Muscle of arm (tissue), 12 donors: ENCODE measurements around the gene PRKRA. TPM values are rescaled to one million over a fixed set of nuclear protein-coding genes. Genes with fewer than 3 reads are reported as not detected.
"Not testable (repeated sequence)": the region's sequence is repeated elsewhere in the genome, so short reads cannot be mapped to it uniquely, and the experiment has no call there.

ENCODE experiments used
- DNase-seq: peaks from one replicate; pipeline ENCODE4 v3.0.0-alpha.2; 2013
- polyA plus RNA-seq, 12 donors: library from polyadenylated mRNA; unstranded; fragments of 120-200 nt; gene quantifications; one replicate each; pipeline ENCODE4 v1.2.1, GENCODE V29; 2013; ENCODE audit not compliant: insufficient read length in 12 of 12

The PRKRA gene
- polyA plus RNA-seq, 12 donors: 33.4 to 70.9 (median 57.5) TPM; not detected in 1

DNA sequence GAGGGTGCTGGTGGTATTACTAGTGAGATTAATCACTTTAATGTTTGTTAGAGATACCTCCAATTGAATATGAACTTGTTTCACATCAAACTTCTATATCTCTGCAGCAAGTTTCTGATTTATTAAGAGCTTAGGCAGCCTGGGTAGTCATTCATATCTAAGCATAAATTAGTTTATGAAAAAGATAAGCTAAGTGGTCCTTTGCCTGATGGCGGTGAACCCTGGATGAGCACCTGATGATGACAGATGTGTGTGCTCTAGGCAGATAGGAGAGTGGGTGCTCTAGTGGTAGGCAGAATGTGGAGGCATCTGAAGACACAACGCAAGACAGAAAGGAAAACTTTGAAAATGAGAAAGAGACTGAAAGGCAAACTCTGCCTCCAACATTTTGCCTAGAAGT lies 22.4 kb upstream of the PRKRA start:
- DNase-seq: no peak

DNA sequence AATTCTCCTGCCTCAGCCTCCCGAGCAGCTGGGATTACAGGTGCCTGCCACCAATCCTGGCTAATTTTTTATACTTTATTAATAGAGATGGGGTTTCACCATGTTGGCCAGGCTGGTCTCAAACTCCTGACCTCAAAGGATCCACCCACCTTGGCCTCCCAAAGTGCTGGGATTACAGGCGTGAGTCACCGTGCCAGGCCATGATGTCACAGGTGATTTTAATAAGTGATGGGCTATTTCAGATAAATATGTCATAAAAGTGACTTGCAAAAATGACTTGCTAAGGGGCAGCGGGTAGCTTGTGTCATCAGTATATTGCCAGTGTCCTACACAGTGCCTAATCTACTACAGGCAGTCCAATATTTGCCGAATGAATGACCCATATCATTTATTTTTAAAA lies 20.3 kb upstream of the PRKRA start:
- not testable (repeated sequence) for DNase-seq

DNA sequence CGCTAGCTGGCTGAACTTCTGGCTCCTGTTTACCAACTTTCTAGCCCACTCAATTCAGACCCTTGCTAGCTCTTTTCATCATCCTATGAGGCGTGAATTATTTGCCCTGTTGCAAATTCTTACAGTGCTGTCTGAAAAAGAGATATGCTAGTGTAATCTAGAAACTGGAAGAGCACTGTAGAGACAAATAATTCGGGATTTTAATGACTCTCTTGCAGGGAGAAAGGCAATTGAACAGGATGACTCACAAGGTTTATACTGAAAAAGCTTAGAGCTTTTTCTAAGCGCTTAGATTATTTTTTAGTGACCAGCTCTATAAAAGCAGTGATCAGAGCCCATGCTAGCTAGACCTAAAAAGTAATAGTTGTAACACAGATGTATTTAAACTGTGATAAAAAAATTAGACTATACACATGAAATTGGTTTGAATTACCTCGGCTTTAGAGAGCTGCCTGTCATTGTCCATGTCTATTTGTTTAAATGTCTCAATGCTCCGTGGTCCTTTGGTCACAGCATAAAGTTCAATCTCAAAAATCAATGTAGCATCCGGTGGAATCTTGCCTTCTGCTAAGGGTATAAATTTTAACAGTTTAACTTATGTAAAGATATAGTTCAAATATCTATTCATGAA lies 18.4 kb upstream of the PRKRA start:
- DNase-seq: no peak

DNA sequence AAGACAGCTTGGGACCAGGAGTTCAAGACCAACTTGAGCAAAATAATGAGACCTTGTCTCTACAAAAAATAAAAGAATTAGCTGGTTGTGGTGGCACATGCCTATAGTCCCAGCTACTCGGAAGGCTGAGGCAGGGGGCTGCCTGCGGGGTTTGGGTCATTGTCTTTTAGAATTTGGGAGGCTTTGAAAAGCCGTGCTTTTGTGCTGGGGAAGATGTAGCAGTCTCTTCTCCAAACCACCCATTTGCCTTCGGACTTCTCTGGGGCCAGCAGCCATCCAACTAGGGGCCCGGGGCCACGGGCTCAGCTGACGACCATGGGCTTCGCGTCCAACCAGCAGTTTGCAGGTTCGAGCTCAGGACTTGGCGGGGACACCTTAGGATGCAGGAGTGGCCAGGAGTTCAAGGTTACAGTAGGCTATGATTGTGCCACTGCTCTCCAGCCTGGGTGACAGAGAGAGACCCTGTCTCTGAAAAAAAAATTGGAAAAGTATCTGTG lies 6.5 kb upstream of the PRKRA start:
- no peak for DNase-seq

DNA sequence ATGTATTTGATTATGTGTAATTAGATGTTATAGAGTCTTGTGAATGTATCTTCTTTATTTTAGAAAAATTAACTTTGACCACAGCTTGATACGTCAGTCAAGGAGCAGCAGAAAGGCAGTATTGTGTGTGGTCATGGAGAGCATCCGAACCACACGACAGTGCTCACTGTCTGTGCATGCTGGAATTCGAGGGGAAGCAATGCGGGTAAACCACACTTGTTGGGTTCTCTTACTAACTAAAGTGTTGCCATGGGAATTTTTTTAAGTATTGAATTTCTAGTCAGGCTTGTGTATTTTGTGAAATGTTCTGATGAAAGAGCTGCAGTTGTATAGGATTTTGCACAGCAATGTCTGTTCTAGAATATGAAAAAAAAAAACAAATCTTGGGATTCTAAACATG lies 5.0 kb upstream of the PRKRA start:
- no peak for DNase-seq

DNA sequence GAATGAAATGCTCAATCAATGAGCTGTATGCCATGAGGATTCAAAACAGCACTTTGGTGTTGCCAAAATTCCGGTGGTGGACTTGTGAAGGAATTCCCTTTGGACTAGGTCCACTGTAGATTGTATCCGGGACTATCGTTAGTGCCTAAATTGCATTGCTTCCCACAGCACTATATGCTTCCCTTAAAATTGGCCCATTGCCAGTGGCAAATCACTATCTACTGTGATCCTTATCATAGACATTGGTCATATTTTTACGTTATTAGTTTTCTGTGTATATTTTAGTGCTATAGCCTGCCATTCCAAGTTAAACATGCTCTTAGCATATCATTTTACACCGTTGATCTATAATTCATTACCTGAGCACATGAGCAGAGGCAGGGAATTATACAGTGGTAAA lies 1.9 kb upstream of the PRKRA start:
- DNase-seq: no peak

DNA sequence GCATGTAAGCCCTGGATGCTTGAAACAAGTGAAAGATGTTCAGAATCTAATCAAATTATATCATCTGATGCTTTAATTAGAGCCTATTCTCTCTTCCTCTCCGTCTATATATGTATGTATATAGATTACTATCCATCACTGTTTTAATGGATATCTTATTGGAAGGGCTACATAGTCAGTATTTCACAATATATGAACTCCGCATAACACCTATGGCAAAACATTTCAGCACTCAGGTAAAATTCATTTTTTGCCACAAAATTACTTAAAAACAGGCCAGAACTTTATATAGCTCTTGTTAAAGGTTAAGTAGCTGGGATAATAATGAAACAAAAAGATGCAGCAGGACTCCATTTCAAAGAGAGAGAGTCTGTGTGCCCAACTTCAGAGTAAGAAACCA lies 1.4 kb upstream of the PRKRA start:
- no peak for DNase-seq

DNA sequence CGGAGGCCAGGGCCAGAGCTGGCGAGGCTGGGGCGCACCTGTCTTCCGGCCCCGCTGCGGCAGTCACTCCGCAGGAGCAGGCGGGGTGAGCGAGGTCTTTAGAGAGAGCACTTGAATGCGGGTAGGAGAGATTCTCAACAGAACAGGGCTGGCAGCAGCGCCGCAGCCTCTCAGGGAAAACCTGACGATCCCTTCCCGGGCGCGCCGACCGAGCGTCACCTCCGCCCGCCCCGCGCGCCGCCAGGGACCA lies 526 bp downstream of the PRKRA start:
- no peak for DNase-seq

DNA sequence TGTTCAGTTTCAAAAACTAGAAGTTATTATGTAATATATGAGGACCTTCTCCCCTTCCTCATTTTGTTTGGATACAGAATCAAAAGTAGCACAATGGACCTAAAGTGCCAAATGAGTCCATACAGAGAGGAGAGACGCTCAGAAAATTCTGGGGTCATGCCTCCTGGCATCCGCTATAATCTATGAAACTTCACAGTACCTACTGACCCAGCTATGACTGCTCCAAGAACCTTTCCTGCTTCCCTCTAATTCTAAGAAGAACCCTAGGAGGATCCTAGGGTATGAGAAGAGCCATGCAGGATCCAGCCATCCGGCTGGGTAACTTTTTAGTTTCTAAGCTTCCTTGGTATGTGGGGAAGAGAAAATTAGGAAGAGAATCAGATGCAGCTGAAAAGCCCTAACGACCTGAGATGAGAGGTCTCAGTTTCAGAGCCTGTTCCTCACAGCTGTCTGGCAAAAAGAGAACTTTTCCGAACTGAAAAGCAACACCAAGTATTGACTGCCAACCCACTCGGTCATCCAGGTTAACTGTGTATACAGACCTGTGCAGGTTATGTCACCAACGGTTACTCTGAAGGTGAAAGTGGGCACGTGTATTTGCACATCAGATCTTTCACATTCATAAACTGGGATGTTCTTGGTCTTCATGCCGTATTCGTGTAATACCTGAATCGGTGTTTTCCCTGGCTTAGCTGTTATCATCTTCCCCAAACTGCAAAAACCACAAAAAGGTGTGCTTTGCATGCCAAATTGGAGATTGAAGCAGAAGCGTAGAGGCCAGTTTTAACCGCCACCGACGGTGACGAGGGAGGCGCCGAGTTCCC lies 1.1 kb downstream of the PRKRA start:
- peak; percentile 51 for DNase-seq

DNA sequence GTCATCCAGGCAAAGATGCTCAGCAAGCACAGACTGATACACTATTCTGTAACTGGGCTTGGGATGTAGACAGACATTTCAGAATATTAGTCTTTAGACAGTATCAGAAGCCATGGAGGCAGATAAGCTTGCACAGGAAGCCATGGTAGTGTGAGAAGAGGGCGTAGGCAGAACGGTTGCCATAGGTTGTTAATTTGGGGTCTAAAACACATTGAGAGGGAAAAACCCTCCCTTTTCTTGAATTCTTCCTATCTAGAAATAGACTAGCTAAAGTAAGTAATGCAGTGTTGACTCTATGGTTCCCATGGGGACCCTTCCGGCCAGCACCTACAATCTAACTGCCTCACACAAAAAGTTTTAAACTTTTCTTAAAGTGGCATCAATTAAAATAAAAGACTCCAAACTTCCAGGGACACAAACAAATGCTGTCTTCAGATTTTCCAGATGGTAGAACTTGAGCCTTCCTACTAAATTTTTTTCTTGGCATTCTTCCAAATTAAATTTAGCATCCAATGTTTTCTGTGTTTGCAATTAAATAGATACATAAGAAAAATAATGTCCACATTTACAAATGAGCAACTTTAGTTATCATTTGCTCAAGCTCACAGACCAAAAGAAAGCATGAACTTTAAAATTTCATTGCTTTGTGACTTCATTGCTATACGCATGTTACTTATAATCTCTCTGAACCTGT lies 1.9 kb downstream of the PRKRA start:
- no peak for DNase-seq

DNA sequence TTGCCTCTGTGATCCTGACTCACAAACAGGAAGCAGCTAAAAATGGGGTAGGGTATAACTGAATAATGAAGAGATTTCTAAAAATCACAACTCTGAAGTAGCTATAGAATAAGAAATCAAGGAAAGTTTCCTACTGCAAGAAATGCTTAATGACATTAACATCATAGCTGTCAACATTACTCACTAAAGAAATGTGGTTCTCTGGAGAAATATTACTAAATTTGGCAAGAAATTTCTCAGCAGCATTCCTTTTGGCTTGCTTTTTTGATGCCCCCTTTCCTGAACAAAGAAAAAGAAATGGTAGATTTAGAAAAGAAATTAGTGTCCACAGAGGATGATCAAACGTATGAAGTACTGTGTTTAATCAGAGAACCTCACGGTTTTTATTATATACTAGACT lies 9.5 kb downstream of the PRKRA start:
- DNase-seq: no peak

DNA sequence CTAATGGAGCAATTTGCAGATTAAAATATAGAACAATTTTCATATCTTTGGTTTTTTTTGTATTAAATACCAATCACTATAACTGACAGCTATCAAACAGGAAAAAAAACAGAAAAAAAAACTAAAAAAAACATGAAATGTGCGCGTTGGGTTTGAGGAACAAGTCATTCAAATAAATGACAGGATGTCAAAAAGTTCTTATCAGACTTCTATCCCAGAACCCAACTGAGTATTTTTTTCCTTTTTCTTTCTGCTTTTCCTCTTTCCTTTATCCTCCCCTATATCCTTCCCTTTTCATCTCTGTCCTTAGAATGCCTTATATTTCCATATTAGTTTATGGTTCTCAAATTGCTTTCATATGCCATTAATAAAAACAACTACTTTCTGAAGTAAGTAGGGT lies 14.3 kb downstream of the PRKRA start:
- no peak for DNase-seq

DNA sequence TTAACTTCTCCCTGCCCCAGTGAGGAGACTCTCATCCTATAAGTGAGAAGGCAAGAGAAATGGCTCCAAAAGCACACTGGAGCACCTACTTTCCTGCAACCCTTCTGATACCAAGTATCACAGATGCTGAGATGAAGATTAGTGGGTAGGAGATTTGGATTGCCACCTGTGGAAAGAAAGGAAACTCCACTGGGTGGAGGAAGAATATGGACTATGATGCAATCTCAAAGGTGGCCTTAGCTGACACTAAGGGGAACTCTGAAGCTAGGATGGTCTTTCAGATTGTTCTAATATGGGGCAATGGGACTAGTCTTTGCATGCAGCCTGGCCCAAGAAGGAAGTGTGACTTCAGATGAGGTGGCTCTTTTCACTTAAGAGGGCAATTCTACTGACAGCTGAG lies 21.6 kb downstream of the PRKRA start:
- DNase-seq: no peak

DNA sequence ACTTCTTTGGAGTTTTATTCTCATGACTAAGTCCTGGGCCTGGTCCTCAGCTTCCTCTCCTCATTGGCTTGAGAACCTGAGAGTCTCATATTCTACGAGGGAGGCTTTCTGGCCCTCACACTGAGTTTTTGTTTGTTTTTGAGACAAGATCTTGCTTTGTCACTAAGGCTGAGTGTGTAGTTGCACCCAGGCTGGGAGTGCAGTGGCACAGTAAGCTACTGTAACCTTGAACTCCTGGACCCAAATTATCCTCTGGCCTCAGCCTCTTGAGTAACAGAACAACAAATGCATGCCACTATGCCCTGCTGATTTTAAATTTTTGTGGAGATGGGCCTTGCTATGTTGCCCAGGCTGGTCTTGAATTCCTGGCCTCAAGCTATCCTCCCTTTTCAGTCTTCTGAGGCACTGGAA lies 22.6 kb downstream of the PRKRA start:
- DNase-seq: no peak

DNA sequence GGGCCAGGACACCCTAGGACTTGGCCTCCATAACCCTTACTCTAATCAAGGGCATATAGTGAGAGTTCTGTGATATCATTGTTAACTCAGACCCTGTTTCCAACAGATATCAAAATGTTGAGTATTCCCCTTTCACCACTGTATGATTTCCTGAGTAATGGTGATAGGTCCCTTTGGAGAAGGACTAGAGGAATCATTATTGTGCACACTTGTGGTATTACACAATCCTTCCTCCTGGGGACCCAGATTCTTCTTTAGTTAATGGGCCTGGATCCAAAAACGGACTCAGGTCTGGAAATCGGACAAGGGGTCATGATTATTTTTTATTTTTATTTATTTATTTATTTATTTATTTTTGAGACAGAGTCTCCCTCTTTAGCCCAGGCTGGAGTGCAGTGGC lies 23.5 kb downstream of the PRKRA start:
- no peak for DNase-seq

DNA sequence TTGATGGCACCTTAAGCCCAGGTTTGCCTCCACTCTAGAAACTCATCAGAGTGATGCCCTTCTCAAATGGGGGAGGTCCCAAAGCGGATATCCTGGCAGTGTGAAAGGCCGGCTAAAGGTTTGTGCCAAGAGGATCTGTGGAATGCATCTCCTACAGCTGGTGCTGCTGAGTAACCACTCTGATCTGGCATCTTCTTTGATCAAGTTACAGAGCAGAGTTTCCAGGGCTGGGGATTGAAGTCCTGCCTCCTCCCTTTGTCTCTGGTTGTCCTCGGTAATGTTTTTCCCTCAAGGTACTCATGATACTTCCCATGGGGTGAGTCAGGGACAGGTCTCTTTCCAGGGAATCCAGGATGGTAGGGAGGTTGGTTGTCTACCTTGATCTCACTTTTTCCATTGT lies 24.6 kb downstream of the PRKRA start:
- DNase-seq: no peak

DNA sequence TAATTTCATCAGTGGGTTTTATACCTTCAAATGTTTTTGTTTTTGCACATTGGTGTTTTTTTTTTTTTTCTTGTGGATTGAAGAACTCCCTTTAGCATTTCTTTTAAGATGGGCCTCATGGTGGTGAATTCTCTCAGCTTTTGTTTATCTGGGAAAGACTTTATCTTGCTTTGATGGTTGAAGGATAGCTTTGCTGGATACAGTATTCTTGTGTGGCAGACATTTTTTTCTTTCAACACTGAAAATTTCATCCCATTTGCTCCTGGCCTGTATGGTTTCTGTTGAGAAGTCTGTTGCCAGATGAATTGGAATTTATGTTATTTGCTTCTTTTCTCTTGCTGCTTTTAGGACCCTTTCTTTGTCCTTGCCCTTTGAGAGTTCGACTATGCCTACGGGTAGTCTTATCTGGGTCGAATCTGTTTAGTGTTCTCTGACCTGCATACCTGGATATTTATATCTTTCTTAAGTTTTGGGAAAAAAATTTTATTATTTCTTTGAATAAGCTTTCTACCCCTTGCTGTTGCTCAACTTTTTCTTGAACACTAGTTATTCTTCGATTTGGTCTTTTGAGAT lies 25.6 kb downstream of the PRKRA start:
- no peak for DNase-seq

DNA sequence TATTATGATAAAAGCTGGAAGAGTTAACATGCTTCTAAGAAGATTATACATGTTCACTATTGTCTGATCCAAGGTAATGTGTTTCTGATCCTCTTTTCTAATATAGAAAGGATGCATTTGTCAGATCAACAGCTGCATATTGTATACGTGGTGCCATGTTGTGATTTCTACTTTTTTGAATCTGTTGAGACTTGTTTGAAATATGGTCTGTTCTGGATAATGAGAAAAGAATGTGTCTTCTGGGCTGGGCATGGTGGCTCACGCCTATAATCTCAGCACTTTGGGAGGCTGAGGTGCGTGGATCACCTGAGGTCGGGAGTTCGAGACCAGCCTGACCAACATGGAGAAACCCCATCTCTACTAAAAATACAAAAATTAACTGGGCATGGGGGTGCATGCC lies 27.2 kb downstream of the PRKRA start:
- DNase-seq: not testable (repeated sequence)

DNA sequence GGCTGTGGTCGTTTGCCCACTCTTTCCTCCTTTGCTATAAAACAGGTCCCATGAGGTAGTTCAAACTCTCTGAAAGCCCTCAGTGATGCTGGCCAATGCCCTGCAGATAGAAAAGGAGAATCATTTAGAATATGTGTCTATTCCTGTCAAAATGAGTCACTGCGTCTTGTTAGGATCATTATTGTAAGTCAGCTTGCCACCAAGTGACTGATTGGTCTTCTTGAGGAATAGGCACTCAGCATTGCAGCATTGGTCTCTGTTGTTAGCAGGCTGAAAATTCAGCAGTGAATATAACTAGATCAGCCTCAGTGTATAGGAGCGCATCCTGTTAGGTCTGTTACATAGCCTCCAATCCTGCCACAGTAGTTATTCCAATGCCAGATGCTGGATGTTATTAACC lies 28.9 kb downstream of the PRKRA start:
- DNase-seq: no peak

DNA sequence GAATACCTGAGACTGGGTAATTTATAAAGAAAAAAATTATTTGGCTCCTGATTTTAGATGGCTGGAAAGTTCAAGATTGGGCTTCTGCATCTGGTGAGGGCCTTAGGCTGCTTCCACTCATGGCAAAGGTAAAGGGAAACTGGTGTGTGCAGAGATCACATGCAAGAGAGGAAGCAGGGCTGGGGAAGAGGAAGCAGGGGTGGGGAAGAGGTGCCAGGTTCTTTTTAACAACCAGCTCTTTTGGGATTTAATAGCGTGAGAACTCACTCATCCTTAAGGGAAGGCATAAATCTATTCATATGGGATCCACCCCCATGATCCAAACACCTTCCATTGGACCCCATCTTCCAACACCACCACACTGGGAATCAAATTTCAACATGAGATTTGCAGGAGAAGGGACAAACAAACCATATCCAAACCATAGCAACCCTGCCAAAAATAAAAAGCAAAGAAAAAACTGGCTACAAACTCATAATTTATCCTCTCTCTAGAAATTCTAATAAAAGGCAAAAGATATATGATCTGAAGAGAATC lies 30.4 kb downstream of the PRKRA start:
- DNase-seq: no peak

DNA sequence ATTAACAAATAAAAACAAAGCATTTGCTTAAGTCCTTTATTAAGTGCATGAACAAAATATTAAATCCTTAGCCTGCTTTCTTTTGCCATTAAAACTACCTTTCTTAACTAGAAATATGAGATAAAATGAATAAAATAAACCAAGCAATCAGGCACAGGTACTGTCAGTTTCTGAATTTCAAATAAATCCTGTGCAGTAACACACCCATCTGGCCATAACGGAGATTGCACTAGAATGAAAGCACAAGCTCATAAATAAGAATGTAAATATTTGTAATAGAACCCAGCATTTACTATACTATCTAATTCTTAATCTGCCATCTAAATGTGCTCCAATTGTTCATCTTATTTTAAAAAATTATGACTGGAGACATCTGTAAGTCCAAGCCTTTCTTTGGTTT lies 31.9 kb downstream of the PRKRA start:
- DNase-seq: no peak

DNA sequence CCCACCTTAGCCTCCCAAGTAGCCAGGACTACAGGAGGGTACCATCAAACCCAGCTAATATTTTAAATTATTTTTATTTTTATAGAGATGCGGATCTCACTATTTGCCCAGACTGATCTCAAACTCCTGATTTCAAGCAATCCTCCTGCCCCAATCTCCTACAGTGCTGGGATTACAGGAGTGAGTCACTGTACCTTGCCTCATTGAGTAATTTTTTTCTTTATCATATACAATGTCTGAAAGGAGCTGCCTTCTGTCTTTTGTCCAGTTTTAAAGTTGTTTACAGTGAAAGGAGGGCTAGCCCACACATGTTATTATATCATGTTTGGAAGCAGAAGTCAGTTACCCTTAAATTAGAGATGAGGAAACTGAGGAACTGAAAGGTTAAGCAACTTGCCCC lies 32.5 kb downstream of the PRKRA start:
- DNase-seq: no peak

DNA sequence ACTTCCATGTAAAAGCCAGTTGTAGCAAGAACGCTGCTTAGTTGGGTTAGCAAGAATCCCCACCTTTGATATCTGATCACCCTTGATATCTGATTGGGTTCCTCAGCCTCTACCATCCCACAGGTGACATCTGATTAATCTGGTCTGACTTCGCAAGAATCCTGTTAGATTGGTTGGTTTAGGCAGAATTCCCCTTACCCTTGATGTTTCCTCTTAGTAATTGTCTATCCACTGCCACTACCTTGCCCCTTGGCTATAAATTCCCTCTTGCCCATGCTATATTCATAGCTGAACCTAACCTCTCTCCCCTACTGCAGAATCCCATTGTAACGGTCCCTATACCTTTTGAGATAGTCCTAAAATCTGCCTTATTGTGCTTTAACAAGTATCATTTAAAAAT lies 33.1 kb downstream of the PRKRA start:
- DNase-seq: no peak
